NCI-H2107 (cell line): Measurements from ENCODE around the gene KIF3C.
A peak's percentile ranks its signal among the peaks of the same experiment; 100 is the strongest.
"Not testable (repeated sequence)": the region's sequence is repeated elsewhere in the genome, so short reads cannot be mapped to it uniquely, and the experiment has no call there.

Experiments used
- DNase-seq: peaks from one replicate; lab custom pipeline; 2025; lab: John Stamatoyannopoulos, UW

Gene KIF3C

GRCh38 chr2:25915944-25916772, 66.1 kb downstream of the KIF3C start:
- DNase-seq, result not testable (repeated sequence)

- DNase-seq, result not testable (repeated sequence)
Observed at GRCh38 chr2:25915411-25915810, 66.9 kb downstream of the KIF3C start.

- DNase-seq, result not testable (repeated sequence)
Observed at GRCh38 chr2:25913696-25913973, 68.7 kb downstream of the KIF3C start.

- DNase-seq, result peak; percentile 14
Observed at GRCh38 chr2:25912851-25913695, 69.2 kb downstream of the KIF3C start.

- DNase-seq, result not testable (repeated sequence)
Observed at GRCh38 chr2:25909574-25909973, 72.7 kb downstream of the KIF3C start.

- DNase-seq, result no peak
Observed at GRCh38 chr2:25905126-25905525, 77.2 kb downstream of the KIF3C start.

- no peak for DNase-seq
Observed at GRCh38 chr2:25903216-25903776, 79.0 kb downstream of the KIF3C start.

- no peak for DNase-seq
Observed at GRCh38 chr2:25899404-25899970, 82.8 kb downstream of the KIF3C start.

GRCh38 chr2:25897506-25897905, 84.8 kb downstream of the KIF3C start:
- no peak for DNase-seq

GRCh38 chr2:25896308-25896707, 86.0 kb downstream of the KIF3C start:
- DNase-seq, result not testable (repeated sequence)

- no peak for DNase-seq
Observed at GRCh38 chr2:25895610-25896009, 86.7 kb downstream of the KIF3C start.

GRCh38 chr2:25895018-25895417, 87.3 kb downstream of the KIF3C start:
- DNase-seq, result no peak

GRCh38 chr2:25894135-25894830, 88.0 kb downstream of the KIF3C start:
- DNase-seq, result no peak

- DNase-seq, result no peak
Observed at GRCh38 chr2:25891672-25892071, 90.6 kb downstream of the KIF3C start.

GRCh38 chr2:25887624-25888242, 94.6 kb downstream of the KIF3C start:
- DNase-seq, result no peak

GRCh38 chr2:25885933-25886332, 96.4 kb downstream of the KIF3C start:
- no peak for DNase-seq

GRCh38 chr2:25881764-25882163, 100.5 kb downstream of the KIF3C start:
- no peak for DNase-seq

GRCh38 chr2:25879133-25879730, 103.1 kb downstream of the KIF3C start:
- no peak for DNase-seq

- peak; percentile 94 for DNase-seq
Observed at GRCh38 chr2:25878361-25879132, 103.8 kb downstream of the KIF3C start, which contains the start of gene ASXL2. TSS of gene ASXL2 (minus strand) at chr2:25878487. CDS start at chr2:25878222, 265 bp downstream.
